Smooth muscle cell of the coronary artery (primary cell): Measurements from ENCODE around the gene JPH3. TPM values are rescaled to one million over a fixed set of nuclear protein-coding genes. Genes with fewer than 3 reads are reported as not detected.

ENCODE experiments used
- total RNA-seq: library from RNA; depleted of rRNA; stranded (reverse); fragments of >200 nt; gene quantifications from 2 replicates; pipeline ENCODE4 v1.2.3, GENCODE V29; 2014; ENCODE audit warnings: low replicate concordance

JPH3 gene
- not detected in 2 replicates for total RNA-seq

GRCh38 chr16:87602001-87602775, at the start of gene JPH3:
JPH3 (plus strand) TSS chr16:87602508; CDS start chr16:87603147, 639 bp downstream.

Other genes starting within 250 kb of the JPH3 start
- gene FBXO31, start 218.7 kb upstream of the JPH3 start, total RNA-seq = 17.8 and 47.2 TPM in 2 replicates
- 17.4 and 24.7 TPM in 2 replicates for gene MAP1LC3B, start 210.2 kb upstream of the JPH3 start, total RNA-seq
- gene ZCCHC14, start 109.5 kb upstream of the JPH3 start, total RNA-seq = 7.6 and 9.0 TPM in 2 replicates
- 18.3 and 24.8 TPM in 2 replicates for gene KLHDC4, start 163.5 kb downstream of the JPH3 start, total RNA-seq